HepG2 (cell line): ENCODE measurements around the gene SEZ6. TPM values are rescaled to one million over a fixed set of nuclear protein-coding genes. Genes with fewer than 3 reads are reported as not detected.

Source experiments
- GABPB1 ChIP-seq: IDR thresholded peaks from 2 replicates; pipeline ENCODE4 v1.6.1; 2016; ENCODE audit warnings: mild to moderate bottlenecking, missing genetic modification reagents, moderate library complexity, missing compliant biosample characterization
- GZF1 ChIP-seq: sonication (generic); formaldehyde crosslinking; IDR thresholded peaks from 2 replicates; pipeline ENCODE4 v1.5.1; 2020; ENCODE audit warnings: mild to moderate bottlenecking, missing genetic modification reagents
- KDM5A ChIP-seq: fragments of 200-600 bp; sonication (generic); IDR thresholded peaks from 2 replicates; pipeline ENCODE4 v1.7.0; 2018; ENCODE audit warnings: antibody characterized with exemption, mild to moderate bottlenecking, low read length, borderline replicate concordance
- KLF16 ChIP-seq, 2 experiments: sonication (generic) in 1 of 2; formaldehyde crosslinking in 1 of 2; IDR thresholded peaks; 2 replicates each; pipeline versions ENCODE4 v1.6.1 to v1.8.0; 2016 to 2023; ENCODE audit warnings: missing genetic modification reagents in 2 of 2, missing compliant biosample characterization in 1 of 2
- MAFF ChIP-seq: IDR thresholded peaks from 2 replicates; pipeline ENCODE4 v1.6.1; 2011; ENCODE audit warnings: low read depth, low read length, improper control_type of control experiment
- MATR3 ChIP-seq: sonication (generic); formaldehyde crosslinking; IDR thresholded peaks from 2 replicates; pipeline ENCODE4 v1.4.0; 2020; ENCODE audit warnings: missing genetic modification reagents
- SAFB2 ChIP-seq: sonication (generic); formaldehyde crosslinking; IDR thresholded peaks from 2 replicates; pipeline ENCODE4 v1.5.1; 2020; ENCODE audit warnings: missing genetic modification reagents, low read depth, mild to moderate bottlenecking, borderline replicate concordance
- SIX4 ChIP-seq: sonication (generic); formaldehyde crosslinking; IDR thresholded peaks from 2 replicates; pipeline ENCODE4 v1.4.0; 2020; ENCODE audit warnings: missing genetic modification reagents
- SPEN ChIP-seq: sonication (generic); formaldehyde crosslinking; IDR thresholded peaks from 2 replicates; pipeline ENCODE4 v1.5.1; 2020; ENCODE audit warnings: low read depth, mild to moderate bottlenecking, missing genetic modification reagents
- ZMYM3 ChIP-seq: sonication (generic); formaldehyde crosslinking; IDR thresholded peaks from 2 replicates; pipeline ENCODE4 v1.5.1; 2020; ENCODE audit warnings: mild to moderate bottlenecking, missing genetic modification reagents
- ZNF292 ChIP-seq: sonication (generic); formaldehyde crosslinking; IDR thresholded peaks from 2 replicates; pipeline ENCODE4 v1.8.1; 2022; ENCODE audit warnings: mild to moderate bottlenecking, low read depth, missing genetic modification reagents, borderline replicate concordance
- ZNF441 ChIP-seq: sonication (generic); formaldehyde crosslinking; IDR thresholded peaks from 2 replicates; pipeline ENCODE4 v1.7.0; 2021; ENCODE audit warnings: missing genetic modification reagents, borderline replicate concordance
- ZNF501 ChIP-seq: sonication (generic); formaldehyde crosslinking; IDR thresholded peaks from 2 replicates; pipeline ENCODE4 v1.5.1; 2020; ENCODE audit warnings: mild to moderate bottlenecking, moderate library complexity, missing genetic modification reagents
- ZNF543 ChIP-seq: sonication (generic); formaldehyde crosslinking; IDR thresholded peaks from 2 replicates; pipeline ENCODE4 v1.4.0; 2020; ENCODE audit warnings: mild to moderate bottlenecking, missing genetic modification reagents
- ZNF549 ChIP-seq: sonication (generic); formaldehyde crosslinking; IDR thresholded peaks from 2 replicates; pipeline ENCODE4 v1.5.0; 2020; ENCODE audit warnings: missing genetic modification reagents
- ZNF556 ChIP-seq: sonication (generic); formaldehyde crosslinking; IDR thresholded peaks from 2 replicates; pipeline ENCODE4 v1.4.0; 2020; ENCODE audit warnings: mild to moderate bottlenecking, missing genetic modification reagents, borderline replicate concordance
- ZNF570 ChIP-seq: sonication (generic); formaldehyde crosslinking; IDR thresholded peaks from 2 replicates; pipeline ENCODE4 v1.4.0; 2020; ENCODE audit warnings: mild to moderate bottlenecking, missing genetic modification reagents, borderline replicate concordance
- ZNF572 ChIP-seq: sonication (generic); formaldehyde crosslinking; IDR thresholded peaks from 2 replicates; pipeline ENCODE4 v1.5.1; 2020; ENCODE audit warnings: mild to moderate bottlenecking, missing genetic modification reagents
- ZNF674 ChIP-seq: sonication (generic); formaldehyde crosslinking; IDR thresholded peaks from 2 replicates; pipeline ENCODE4 v1.5.0; 2020; ENCODE audit warnings: low read depth, mild to moderate bottlenecking, missing genetic modification reagents
- ZNF878 ChIP-seq: sonication (generic); formaldehyde crosslinking; IDR thresholded peaks from 2 replicates; pipeline ENCODE4 v1.8.1; 2023; ENCODE audit warnings: mild to moderate bottlenecking, missing genetic modification reagents, moderate library complexity
- polyA plus RNA-seq, 8 experiments: library from polyadenylated mRNA; depleted of rRNA in 3 of 8; stranded (reverse) in 7 of 8; unstranded in 1 of 8; fragments of >200 nt; fragmentation: Illumina TruSeq in 4 of 8; extraction: Trizol in 4 of 8; gene quantifications; 2 replicates each; pipeline versions ENCODE4 v1.2.1 to v1.2.3, GENCODE V29; 2011 to 2016; ENCODE audit warnings: low read depth in 4 of 8, missing spikeins in 1 of 8, mixed read lengths in 1 of 8; ENCODE audit not compliant: insufficient read depth in 1 of 8
- total RNA-seq, 5 experiments: library from RNA; depleted of rRNA; stranded (reverse); fragments of >200 nt; fragmentation: Illumina TruSeq; extraction: Trizol; gene quantifications; 2 replicates each; pipeline ENCODE4 v1.2.3, GENCODE V29; 2016; ENCODE audit warnings: low read depth in 1 of 5
- TF ChIP-seq, protein P1 (sequence below): IDR thresholded peaks from 2 replicates; pipeline ENCODE4 v1.6.1; 2016; ENCODE audit warnings: mild to moderate bottlenecking
- TF ChIP-seq, protein P2 (sequence below): sonication (generic); formaldehyde crosslinking; IDR thresholded peaks from 2 replicates; pipeline ENCODE4 v1.4.0; 2020; ENCODE audit warnings: missing genetic modification reagents, mild to moderate bottlenecking, borderline replicate concordance
- TF ChIP-seq, protein P3 (sequence below): sonication (generic); formaldehyde crosslinking; IDR thresholded peaks from 2 replicates; pipeline ENCODE4 v1.8.1; 2023; ENCODE audit warnings: missing genetic modification reagents, mild to moderate bottlenecking, borderline replicate concordance
- TF ChIP-seq, protein P4 (sequence below): sonication (generic); formaldehyde crosslinking; IDR thresholded peaks from 2 replicates; pipeline ENCODE4 v1.8.1; 2023; ENCODE audit warnings: mild to moderate bottlenecking, inconsistent platforms, moderate library complexity, missing genetic modification reagents, borderline replicate concordance
- TF ChIP-seq, protein P5 (sequence below): IDR thresholded peaks from 2 replicates; pipeline ENCODE4 v1.6.1; 2012; ENCODE audit warnings: inconsistent platforms
- TF ChIP-seq, protein P6 (sequence below): sonication (generic); formaldehyde crosslinking; IDR thresholded peaks from 2 replicates; pipeline ENCODE4 v1.5.1; 2020; ENCODE audit warnings: mild to moderate bottlenecking, missing genetic modification reagents, moderate library complexity

SEZ6 gene
- total and polyA plus RNA-seq, 2 of the 13 experiments (the other 11 are each of a cell fraction or from before 2014, with no cell fraction given) = not detected

DNA sequence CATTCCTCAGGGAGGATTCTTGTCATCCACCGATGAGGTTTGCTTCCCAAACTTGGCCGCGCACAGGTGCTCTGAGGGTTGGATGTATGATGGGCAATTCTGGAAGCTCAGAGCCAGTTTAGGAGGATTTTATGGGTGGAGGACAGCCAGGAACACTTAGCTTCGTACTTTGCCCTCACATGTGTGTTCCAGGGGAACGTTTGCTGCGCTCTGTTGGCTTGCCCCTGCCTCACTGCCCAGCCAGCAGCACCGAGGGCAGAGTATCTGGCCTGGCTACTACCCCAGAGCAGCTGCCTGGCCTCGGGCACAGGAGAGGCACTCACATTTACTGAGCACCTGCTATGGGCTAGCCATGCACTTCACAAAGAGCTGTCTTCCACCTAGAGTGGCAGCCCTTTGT is 14.1 kb downstream of the SEZ6 start (continued):
- TF ChIP-seq ZNF501 (peak; percentile 46; the same call in 1 of the 2 replicates), MAFF (no peak), ZNF674 (CRISPR knock-in tag) (no peak), ZNF549 (CRISPR knock-in tag) (no peak), ZNF441 (CRISPR knock-in tag) (no peak), SPEN (CRISPR knock-in tag) (no peak), ZNF572 (CRISPR knock-in tag) (0 out of 2 replicates have a peak, but pooled peaks have one; percentile 17), GABPB1 (no peak), ZNF570 (CRISPR knock-in tag) (no peak), GZF1 (CRISPR knock-in tag) (0 out of 2 replicates have a peak, but pooled peaks have one; percentile 71), ZNF878 (no peak), SIX4 (CRISPR knock-in tag) (no peak), ZNF556 (CRISPR knock-in tag) (no peak), ZNF543 (no peak), MATR3 (CRISPR knock-in tag) (no peak), KDM5A (no peak), ZMYM3 (CRISPR knock-in tag) (peak; percentile 67), KLF16 (CRISPR knock-in tag; IDR thresholded peaks at IDR 0.05) (no peak), ZNF292 (CRISPR knock-in tag) (no peak), SAFB2 (CRISPR knock-in tag) (no peak)
- TF ChIP-seq, protein P1, sequence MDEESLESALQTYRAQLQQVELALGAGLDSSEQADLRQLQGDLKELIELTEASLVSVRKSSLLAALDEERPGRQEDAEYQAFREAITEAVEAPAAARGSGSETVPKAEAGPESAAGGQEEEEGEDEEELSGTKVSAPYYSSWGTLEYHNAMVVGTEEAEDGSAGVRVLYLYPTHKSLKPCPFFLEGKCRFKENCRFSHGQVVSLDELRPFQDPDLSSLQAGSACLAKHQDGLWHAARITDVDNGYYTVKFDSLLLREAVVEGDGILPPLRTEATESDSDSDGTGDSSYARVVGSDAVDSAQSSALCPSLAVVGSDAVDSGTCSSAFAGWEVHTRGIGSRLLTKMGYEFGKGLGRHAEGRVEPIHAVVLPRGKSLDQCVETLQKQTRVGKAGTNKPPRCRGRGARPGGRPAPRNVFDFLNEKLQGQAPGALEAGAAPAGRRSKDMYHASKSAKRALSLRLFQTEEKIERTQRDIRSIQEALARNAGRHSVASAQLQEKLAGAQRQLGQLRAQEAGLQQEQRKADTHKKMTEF (CRISPR knock-in tag) = no peak
- TF ChIP-seq, protein P2, sequence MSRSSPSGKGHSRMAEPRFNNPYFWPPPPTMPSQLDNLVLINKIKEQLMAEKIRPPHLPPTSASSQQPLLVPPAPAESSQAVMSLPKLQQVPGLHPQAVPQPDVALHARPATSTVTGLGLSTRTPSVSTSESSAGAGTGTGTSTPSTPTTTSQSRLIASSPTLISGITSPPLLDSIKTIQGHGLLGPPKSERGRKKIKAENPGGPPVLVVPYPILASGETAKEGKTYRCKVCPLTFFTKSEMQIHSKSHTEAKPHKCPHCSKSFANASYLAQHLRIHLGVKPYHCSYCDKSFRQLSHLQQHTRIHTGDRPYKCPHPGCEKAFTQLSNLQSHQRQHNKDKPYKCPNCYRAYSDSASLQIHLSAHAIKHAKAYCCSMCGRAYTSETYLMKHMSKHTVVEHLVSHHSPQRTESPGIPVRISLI (CRISPR knock-in tag) = no peak
- TF ChIP-seq, protein P3, sequence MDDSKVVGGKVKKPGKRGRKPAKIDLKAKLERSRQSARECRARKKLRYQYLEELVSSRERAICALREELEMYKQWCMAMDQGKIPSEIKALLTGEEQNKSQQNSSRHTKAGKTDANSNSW (CRISPR knock-in tag) = no peak
- TF ChIP-seq, protein P4, sequence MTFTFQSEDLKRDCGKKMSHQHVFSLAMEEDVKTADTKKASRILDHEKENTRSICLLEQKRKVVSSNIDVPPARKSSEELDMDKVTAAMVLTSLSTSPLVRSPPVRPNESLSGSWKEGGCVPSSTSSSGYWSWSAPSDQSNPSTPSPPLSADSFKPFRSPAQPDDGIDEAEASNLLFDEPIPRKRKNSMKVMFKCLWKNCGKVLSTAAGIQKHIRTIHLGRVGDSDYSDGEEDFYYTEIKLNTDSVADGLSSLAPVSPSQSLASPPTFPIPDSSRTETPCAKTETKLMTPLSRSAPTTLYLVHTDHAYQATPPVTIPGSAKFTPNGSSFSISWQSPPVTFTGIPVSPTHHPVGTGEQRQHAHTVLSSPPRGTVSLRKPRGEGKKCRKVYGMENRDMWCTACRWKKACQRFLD = no peak
- TF ChIP-seq, protein P5, sequence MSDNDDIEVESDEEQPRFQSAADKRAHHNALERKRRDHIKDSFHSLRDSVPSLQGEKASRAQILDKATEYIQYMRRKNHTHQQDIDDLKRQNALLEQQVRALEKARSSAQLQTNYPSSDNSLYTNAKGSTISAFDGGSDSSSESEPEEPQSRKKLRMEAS = 0 out of 2 replicates have a peak, but pooled peaks have one; percentile 31
- TF ChIP-seq, protein P6, sequence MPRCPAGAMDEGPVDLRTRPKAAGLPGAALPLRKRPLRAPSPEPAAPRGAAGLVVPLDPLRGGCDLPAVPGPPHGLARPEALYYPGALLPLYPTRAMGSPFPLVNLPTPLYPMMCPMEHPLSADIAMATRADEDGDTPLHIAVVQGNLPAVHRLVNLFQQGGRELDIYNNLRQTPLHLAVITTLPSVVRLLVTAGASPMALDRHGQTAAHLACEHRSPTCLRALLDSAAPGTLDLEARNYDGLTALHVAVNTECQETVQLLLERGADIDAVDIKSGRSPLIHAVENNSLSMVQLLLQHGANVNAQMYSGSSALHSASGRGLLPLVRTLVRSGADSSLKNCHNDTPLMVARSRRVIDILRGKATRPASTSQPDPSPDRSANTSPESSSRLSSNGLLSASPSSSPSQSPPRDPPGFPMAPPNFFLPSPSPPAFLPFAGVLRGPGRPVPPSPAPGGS = no peak
